HG02885 (cell line): ENCODE measurements around the gene SH3PXD2A.

ENCODE experiments used
- ATAC-seq: cut with Tn5 transposase; IDR thresholded peaks from one replicate; pipeline ENCODE4 v1.9.1; 2021; ENCODE audit warnings: mild to moderate bottlenecking; ENCODE audit not compliant: unreplicated experiment, poor library complexity

SH3PXD2A gene

DNA sequence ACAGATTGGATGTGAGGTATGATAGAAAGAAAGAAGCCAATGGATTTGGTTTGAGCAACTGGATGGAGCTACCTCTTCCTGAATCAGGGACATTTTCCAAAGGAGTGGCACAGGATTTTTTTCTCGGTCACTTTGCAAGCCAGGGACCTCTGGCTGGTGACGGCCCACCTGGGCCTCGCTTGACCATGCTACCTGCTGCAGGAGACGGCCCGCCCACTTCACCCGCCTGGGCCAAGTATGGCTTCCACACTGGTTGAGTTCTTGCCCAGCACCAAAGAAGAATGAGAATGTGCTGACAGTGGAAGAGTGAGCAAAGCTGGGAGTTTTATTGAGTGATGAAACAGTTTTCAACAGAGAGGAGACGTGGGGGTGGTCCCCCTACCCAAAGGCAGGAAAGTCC is 24.5 kb upstream of the SH3PXD2A start:
- ATAC-seq: no peak

DNA sequence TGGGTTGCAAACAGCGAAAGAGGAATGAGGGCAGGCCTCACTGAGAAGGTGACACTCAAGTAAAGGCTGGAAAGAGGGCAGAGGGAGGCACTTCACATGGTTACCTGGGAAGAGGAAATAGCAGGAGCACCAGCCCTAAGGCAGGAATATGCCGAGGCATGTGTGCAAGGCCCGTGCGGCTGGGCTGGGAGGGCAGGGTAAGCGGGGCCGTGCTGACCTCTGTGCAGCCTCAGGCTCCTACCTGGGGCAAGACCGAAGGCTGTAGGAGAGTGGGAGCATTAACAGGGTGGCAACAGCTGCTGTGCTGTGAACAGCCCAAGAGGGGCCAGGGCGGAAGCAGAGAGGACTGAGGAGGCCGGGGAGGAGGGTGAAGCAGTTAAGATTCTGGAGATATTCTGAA is 24.0 kb upstream of the SH3PXD2A start:
- no peak for ATAC-seq

DNA sequence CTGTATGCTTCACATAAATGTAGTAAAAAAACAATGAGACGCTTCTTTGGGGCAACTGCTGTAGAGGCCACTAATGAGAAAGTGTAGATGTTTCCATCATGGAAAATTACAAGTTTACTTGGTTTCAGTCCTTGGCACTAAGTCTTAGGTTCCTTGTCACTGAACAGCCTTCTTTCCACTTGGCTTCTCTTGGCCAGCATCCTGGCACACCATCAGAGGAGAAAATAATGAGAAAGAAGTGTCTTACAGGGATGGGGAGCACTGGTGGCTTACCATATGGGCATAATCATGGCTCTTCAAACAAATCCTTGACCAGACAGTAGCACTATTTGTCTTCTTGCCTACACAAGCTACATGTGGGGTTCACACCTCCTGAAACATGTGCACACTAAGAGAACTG is 22.5 kb upstream of the SH3PXD2A start:
- ATAC-seq: no peak

DNA sequence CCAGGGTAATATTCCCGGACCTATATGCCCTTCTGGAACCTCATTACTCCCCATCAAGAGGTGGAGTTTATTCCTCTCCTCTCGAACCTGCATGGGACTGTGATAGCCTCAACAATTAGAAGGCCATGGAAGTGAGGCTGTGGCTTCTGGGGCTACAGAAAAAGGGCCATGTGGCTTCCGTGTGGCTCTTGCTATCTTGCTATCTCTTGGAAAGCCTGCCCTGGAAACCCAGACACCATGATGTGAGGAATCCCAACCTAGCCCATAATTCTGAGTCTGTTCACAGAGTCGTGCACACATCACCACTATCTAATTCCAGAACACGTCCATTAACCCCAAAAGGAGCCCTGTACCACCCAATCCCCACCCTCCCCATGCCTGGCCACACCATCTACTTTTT is 20.8 kb upstream of the SH3PXD2A start:
- no peak for ATAC-seq

DNA sequence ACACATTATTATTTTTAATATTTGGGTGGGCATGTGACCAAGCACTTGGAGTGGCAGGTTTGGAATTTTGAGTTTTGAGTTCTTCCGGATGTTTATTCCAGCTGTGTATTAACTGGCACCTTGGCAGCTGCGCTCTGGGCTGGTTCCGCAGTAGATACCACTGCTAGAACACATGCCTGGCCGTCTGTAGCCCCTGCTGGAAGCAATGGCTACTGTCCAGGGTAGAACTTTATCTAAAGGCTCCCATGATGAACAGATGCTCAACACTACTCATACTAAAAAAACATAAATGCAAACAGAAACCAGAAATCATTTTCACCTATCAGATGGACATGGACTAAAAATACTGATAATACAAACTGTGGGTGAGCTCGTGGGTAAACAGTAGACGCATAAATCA is 19.4 kb upstream of the SH3PXD2A start:
- no peak for ATAC-seq

DNA sequence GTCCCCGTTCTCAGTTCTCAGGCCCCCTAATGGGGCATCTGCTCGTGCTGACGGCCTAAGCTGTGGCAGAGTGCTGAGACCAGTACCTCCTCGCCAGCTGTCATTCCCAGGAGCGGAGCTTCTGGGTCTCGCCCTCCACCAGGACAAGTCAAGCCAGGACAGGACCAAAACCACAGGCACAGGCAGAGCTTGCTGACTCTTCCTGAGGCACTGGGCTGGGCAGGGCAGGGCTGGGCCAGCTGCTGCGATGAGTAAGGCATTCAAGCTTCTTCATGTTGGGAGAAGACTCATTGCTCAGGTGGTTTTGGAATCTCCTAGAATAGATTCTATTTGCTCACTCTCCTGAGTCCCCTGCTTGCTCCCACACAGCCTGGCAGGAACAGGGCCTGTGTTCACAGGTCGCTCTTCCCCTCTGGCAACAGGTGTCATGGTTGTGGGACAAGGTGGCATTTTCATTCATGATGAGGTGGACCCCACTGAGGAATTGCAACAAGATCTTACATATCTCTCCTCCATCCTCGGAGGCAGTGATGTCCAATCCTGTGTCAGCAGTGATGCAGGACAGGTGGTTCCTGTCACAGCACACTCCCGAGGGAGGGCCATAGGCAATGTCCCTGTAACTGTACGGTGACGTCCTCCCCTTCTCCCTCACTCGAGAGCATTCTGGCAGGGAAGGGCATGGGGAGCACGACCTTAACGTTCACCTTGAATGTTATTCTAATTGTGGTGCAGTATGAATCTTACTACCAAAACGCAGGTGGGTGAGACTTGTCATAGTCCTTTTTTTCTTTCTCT is 17.0 kb upstream of the SH3PXD2A start:
- ATAC-seq: no peak

DNA sequence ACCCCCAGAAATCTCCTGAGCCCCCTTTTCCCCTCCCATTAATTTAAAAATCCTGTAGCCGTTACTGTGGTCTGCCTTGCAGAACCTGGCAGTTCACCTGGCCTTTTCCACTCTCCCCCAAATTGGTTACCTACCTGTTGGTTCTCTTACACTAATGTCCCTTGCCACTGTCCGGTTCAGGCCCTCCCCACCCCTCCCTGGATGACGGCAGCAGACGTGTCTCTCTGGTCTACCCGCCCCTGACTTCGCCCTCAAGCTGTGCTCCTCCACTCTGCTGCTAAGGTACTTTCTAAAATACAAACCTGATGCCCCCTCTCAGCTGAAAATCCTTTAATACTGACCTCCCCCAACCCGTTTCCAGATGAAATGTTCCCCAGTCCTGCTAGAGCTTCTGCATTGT is 15.6 kb upstream of the SH3PXD2A start:
- no peak for ATAC-seq

DNA sequence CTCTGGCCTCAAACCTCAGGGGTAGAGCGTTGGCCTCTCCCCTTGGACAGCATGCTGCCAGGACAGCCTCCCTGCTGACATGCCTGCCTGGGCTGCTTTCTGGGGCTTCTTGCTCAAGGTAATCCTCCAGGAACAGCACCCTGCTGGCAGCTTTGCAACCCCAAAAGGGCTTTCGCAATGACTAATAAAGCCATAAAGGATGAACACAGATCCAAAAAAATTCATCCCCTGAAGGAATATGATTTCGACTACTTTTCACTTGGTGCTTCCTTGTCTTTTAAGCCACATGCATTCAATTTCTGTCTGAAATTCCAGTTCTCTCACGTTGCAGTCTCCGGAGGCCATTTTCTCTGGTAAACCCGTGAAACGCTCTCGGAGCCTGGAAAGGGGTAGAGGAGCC is 15.1 kb upstream of the SH3PXD2A start:
- no peak for ATAC-seq

DNA sequence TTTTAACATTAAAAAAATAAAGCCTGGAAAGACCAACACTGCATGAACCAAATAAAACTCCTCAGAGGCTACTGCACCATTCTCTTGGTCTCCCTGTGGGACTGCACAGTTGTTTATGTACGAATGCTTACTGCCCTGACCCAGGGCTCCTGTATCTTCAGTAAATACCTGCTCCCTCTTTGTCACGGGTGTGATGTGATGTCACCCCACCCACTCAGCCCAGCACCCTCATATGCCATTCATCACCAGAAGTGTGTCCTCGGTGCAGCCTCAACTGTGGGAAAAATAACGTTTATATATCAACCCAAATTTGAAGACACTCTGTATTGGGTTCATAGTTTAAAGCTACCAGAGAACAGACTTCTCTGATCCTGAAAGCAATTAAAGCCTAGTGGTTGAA is 14.0 kb upstream of the SH3PXD2A start:
- ATAC-seq: no peak

DNA sequence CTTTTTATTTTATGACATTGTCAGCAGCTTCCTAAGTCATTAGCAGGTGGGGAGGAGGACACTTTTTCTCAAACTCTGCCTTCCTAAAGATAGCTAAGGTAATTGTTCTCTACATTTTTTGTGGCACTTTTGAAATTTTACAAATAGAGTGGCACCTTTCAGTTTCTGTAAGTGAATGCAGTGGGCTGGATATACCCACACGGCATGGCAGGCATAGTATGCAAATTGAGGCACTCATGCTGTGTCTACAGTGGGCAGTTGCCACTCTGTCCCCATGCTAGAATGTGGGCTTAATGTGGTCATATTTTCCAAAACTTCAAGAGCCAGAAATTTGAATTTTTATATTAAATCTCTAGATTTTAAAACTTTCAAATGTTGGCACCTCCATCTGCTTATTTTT is 12.8 kb upstream of the SH3PXD2A start:
- ATAC-seq: no peak

DNA sequence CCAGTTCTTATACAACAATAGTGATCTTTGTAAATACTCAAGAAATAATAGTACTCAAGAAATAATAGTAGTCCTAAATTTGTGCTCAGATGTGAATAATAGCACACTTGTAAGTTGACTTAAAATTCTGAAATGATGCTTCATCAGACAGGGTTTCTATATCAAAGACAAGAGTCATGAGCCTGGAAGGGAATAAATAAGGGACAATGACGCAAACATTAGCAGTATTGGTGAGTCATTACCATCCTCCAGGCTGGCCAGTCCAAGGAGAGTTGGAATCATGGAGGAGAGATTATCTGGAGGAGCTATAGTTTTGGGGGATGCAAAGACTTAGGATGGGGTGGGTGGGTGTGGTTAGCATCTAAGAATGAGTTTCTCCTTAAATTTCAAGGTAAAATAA is 6.1 kb upstream of the SH3PXD2A start:
- ATAC-seq: no peak

DNA sequence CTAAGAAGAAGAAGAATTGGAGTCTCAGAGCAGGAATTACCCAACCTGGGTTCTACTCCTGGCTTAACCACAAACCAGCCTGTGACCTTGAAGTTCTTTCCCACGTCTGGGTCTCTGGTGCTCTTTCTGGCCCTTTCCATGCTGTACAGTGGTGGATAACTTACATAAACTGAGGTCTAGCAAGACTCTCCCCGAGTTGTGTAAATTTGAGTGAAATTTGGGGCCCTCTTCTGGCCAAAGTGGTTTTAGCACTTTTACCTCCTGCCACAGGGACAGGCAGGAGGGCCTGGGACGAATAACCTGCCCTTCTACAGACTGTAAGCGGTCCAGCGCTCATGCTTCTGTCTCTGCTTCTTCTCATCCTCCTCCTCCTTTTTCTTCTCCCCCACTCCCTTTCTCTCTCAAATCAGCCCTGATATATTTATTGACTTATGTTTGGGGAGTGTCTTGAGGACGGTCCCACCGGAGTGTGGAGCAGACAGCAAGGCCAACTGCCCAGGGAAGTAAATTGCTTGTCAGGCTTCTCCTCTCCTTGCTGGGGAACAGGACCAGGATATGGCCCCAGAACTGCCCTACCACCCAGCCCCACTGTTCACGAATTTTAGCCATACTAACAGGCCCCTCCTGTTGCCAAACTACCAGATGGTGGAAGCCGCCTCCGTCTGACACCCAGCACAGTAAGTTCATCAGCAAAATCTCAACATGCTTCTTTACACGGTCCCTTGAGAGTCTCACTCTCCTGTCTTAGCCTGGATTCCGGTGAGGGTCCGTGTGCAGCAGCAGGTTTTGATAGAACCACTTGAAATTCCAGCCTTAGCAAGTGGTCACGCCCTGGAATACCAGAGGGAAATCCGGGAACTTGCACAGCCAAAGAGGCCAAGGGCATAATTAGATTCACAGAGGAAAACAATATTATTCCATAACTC is 4.0 kb upstream of the SH3PXD2A start:
- ATAC-seq: peak; percentile 76

DNA sequence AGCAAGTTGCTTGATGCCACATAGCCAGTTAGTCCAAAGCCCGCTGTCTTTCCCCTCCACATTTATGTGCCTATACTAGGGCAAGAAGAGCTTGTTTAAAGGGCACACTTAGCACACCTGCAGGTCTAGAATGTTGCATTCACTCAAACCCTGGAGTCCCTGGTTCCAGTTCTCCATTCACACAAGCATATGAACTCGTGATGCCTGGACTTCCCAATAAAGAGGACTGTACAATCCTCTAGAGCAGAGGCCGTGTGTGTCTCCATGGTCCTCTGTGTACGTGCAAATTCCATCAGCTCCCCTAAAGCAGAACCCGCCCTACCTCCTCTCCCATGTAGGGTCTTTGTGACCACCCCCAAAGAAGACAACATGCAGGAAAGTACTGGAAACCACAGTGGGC is 3.0 kb upstream of the SH3PXD2A start:
- no peak for ATAC-seq

DNA sequence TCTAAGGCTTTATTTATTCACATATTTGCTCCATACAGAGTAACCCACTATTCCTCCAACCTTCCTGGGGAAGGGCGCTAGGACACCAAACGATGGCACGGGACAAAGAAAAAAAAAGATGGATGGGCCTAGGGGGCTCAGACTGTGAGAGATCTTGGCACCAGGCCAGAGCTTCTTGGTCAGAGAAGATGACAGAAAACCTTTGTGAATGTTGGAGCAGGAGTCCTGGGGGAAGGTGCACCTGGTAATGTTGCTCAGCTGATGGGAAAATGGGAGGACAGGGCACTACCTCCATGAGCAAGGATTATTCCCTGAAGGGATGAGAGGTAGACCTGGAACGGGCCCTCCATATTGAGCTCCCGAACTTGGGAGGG is 1.4 kb upstream of the SH3PXD2A start:
- ATAC-seq: no peak

DNA sequence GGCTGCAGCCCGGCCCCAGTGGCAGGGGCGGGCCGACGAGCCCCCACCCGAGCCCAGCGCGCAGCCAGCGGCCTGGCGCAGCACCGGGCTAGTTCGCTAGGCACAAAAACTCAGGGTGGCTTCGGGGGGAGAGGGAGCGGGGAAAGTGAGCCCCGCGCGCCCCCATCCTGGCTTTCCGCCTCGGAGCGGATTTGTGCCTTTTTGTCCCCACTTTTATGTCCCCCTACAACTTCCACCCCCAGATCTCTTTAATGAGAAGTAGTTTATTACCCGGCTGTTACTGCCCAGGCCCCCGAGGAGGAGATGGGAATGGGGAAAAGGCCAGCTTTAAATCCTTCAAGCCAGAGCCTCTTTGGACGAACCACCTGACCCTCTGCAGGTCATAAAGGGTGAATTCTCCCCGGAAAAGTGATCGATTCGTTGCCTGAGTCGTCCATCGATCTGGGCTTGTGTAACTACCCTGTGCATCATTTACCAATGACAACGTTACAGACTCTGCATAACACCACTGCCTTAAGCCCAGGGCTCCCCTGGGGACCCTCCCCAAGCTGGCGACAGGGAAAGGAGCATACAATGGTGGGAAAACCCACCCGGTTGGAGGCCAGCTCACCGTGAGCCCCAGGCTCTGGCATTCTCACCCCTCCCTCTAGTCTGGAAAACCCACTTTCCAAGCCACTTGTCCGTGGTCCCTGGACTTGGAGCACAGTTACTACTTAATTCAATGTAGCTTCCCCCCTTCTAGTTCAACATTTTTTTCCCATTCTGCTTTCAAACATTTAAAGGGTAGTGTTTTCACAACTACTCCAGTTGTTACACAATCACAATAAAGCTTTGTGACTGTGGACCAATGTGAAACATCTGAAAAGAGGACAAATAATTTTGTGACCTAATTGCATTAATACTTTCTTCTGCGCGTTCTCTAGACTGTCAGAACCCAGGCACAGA is 748 bp upstream of the SH3PXD2A start:
- no peak for ATAC-seq

DNA sequence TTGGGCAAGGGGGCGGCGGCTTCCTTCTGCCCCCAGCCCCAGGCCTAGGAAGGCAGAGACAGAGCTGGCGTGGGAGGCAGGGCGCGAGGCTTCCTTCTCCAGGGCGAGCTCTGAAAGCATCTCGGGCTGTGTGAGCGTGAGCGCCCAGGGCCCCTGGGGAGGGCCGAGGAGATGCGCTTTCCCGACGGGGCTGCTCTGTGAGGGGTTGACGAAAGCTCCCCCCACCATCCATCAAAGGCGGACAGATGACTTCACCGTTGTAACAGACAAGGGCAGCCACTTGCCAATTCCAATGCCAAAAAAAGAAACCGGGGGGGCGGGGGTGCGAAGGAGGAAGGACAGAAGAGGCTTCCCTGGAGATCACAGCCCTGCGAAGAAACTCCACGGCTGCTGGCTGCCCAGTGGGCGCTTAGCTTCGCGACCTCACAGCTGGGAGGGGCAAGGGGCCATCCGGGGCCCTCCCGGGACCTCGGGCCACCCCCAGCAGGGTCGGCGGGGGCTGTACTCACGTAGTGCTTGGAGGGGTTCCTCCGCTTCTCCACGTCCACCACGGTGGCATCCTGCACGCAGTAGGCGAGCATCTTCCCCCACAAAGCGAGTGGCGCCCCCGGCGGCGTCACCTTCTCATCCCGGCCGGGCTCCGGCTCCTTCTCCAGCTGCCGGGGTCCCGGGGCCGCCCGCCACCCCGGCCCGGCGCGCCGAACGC is 537 bp downstream of the SH3PXD2A start:
- no peak for ATAC-seq

DNA sequence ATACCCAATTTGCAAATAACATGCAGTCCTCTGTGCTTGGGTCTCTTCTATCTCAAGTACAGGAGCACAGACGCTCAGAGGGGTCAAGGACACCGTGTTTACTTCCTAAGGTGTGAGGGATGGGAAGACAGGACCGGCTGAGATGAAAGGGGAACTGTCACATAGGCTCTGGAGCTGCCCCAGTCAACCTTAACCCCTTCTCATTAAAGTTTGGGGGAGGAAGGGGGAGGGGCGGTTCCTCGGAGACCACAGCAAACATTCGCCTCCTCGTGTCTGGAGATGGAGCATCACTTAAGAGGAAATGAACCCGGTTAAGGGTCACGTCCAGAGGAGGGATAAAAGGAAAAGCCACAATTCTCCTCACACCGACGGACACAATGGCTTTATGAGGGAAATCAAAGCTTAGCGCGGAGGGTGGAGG is 1.1 kb downstream of the SH3PXD2A start:
- no peak for ATAC-seq

DNA sequence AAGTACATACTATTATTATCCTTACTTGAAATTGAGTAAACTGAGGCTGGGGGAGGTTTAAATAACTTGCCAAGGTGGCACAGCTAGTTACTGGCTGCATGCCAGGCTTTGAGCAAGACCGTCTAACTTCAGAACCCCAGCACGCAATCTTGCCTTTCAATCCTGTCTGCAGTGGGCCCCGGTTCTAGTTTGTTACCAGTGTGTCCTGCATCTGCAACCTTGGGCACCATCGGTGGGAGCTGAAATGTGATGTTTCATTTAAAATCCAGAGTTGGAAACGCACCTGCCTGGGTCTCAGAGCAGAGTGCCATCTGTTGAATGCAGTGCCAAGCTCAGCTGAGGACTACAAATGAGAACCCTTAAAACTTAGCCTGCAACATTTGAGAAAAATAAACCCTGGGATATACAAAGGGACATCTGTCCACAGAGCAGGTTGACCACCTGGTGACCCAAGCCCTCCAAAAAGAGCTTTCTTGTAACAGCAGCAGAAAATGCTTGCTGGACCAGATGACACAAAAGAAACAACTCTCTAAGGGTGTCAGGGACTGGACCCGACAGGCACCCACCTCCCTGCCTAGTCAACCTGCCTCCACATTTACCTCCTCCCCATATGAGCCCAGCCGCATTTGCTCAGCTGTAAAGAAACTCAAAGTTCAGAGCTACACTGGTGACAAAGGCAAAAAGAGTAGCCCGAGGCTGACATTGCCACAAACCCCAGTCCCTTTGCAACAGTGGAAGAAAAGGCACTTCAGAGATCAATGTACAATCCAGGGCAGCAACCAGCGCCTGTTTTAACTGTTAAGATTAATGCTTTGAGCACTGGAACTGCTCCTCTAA is 1.7 kb downstream of the SH3PXD2A start:
- no peak for ATAC-seq

DNA sequence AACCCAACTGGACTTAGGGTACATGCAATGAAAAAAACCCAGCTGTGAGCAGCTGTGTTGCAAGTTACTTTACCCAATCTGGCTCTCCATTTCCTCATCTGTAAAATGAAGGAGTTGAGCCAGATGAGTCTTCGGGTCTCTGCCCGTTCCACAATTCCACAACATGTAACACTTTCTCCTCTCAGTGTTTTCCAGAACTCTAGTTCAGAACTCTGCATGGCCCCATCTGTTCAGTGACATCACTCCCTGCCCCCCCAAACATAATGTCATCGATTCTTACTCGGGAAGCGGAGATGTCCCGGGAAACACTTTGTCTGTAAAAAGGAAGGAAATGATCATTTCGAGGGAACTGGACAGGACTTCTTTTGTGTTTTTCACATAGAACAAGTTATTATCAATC is 2.5 kb downstream of the SH3PXD2A start:
- ATAC-seq: no peak
